ENCODE results near the gene GAB2.
"Not testable (repeated sequence)": the region's sequence is repeated elsewhere in the genome, so short reads cannot be mapped to it uniquely, and the experiment has no call there.

The GAB2 gene

DNA sequence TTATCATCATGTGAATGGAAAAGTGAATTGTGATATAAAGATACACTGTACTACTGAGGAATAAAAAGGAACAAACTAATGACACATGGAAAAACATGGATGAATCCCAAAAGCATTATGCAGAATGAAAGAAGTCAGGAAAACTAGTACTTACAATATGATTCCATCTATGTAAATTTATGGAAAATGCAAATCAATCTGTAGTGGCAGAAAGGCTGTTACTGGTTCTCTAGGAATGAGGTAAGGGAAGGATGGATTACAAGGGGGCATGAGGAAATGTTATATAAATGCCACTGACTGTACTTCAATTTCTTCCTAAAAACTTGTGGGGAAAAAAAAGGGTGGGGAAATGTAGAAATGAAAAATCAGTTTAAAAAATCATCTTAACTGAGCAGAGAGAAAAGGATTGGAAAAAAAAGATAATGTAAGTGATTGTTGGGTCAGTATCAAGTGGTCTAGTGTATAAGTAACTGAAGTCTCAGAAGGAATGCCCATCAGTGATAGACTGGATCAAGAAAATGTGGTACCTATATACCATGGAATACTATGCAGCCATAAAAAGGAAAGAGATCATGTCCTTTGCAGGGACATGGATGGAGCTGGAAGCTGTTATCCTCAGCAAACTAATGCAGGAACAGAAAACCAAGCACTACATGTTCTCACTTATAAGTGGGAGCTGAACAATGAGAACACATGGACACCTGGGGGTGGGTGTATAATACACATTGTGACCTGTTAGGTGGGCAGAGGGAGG is 180.2 kb downstream of the GAB2 start:
- no peak for DNase-seq

DNA sequence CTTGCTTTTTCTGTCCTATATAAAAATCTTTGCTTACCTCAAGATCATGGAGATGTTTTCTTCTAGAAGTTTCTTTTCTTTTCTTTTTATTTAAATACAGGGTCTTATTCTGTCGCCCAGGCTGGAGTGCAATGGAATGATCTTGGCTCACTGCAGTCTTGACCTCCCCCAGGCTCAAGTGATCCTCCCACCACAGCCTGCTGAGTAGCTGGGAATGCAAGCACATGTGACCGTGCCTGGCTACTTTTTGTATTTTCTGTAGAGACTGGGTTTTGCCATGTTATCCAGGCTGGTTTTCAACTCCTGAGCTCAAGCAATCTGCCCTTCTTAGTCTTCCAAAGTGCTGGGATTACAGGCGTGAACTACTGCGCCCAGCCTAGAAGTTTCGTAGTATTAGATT is 183.6 kb downstream of the GAB2 start:
- no peak for DNase-seq

DNA sequence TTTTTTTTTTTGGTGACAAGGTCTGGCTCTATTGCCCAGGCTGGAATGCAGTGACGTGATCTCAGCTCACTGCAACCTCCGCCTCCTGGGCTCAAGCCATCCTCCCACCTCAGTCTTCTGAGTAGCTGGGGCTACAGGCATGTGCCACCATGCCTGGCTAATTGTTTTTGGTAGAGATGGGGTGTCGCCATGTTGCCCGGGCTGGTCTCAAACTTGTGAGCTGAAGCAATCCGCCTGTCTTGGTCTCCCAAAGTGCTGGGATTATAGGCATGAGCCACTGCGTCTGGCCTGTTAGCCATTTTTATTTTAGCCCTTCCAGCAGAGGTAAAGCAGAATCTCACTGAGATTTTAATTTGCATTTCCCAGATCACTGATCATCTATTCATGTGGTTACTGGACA is 184.6 kb downstream of the GAB2 start:
- DNase-seq: not testable (repeated sequence)

DNA sequence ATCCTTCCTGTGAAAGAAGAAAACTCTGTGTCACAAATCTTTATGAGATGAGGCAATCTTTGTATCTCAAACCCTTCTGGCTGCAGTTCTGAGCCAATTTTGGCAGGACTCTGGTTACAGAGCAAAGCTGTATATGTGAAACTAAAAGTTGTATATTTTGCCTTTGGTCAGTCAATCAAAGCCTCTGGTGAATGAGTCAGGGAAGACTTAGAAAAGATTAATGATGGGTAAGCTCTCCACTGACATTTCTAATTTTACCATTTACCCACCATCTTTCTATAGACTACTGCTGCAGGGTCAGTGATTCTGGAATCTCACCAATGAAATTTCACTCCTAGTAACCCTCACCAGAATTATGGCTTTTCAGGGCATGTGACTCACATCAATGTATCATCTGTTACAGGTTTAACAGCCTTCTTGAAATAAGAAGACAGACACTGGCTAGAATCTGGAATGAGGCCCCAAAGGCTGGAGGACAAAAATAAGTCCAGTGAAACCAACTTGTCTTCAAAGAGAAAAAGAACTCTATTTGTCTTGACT is 185.6 kb downstream of the GAB2 start:
- no peak for DNase-seq

DNA sequence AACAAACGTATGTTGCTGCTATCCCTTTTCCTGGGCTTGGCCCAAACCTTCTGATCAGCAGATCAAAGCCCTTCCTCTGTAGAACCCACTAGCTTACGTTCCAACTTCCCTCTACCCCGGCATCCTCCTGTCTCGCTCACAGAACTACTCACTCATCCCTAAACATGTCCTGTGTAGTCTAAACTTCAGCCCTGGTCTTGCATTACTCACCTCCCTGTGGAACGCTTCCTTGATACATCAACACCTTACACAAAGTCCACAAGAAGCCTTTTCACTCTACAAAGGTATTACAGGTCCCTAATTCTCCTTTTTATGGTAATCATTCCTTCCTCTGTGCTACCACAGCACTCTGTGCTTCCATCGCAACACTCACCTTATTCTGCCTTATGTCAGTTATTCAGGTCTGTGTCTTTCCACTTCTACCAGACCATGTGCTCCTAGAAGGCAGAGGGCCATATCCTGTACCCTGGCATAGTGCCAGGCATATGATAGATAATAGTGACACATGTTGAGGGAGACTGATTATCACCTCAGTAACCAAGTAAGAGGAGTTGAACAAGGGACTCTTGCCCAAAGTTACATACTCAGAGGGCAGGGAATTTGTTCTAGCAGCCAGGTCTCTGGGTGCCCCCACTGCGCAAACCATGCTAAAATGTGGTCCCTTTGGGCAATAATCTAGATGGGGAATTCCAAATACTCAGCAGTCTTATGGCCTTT is 187.3 kb downstream of the GAB2 start:
- no peak for DNase-seq

DNA sequence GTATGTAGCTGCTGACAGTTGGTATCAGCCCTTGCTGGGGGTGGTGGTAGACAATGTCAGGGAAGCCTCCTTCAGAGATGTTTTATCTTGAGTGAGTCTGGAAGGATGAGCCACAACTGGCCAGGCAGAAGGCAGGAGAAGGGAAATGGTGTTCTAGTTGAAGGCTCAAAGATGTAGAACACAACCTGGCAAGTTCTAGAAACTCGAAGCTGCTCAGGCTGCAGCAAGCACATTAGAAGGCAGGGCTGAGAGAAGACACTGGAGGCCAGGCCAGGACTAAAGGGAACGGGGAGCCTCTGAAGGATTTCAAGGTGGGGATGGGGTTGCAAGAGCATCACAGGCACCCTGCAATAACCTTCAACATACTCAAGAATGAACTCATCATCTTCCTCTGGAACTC is 188.5 kb downstream of the GAB2 start:
- no peak for DNase-seq

DNA sequence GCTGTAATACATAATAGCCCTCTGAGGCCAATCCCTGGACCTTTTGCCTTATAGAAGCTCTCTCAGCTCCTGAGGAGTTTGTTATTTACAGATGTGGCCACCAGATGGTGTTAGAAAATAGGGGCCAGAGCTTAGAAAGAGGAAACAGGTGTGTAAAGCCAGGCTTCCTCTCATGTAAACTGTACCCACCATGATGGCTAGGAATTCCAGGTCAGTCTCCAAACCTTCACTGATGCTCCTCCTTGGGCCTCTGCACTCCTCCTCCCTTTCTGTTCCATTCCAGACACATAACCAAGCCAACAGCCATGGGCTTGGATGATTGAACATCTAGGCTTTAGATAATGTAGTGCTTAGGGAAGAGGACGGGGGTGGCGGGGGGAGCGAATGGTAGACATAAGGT is 189.2 kb downstream of the GAB2 start:
- DNase-seq: peak; percentile 64

DNA sequence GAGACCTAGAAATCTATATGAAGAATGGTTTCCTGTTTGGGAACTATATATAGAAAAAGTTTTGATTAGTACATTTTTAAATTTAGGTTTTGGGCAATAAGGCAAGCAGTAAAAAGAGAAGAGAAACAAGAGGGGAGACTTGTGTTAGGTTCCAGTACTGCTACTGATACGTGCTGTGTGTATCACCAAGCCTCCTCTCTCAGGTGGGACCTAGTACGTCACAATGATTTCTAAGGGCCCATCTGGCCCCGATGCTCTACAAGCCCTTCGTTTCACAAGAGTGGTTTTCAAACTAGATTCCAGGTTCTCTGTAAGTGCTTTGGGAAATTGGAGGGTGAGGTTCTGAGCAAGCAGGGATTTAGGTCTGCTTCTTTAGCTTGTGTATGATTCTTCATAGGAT is 189.7 kb downstream of the GAB2 start:
- no peak for DNase-seq

DNA sequence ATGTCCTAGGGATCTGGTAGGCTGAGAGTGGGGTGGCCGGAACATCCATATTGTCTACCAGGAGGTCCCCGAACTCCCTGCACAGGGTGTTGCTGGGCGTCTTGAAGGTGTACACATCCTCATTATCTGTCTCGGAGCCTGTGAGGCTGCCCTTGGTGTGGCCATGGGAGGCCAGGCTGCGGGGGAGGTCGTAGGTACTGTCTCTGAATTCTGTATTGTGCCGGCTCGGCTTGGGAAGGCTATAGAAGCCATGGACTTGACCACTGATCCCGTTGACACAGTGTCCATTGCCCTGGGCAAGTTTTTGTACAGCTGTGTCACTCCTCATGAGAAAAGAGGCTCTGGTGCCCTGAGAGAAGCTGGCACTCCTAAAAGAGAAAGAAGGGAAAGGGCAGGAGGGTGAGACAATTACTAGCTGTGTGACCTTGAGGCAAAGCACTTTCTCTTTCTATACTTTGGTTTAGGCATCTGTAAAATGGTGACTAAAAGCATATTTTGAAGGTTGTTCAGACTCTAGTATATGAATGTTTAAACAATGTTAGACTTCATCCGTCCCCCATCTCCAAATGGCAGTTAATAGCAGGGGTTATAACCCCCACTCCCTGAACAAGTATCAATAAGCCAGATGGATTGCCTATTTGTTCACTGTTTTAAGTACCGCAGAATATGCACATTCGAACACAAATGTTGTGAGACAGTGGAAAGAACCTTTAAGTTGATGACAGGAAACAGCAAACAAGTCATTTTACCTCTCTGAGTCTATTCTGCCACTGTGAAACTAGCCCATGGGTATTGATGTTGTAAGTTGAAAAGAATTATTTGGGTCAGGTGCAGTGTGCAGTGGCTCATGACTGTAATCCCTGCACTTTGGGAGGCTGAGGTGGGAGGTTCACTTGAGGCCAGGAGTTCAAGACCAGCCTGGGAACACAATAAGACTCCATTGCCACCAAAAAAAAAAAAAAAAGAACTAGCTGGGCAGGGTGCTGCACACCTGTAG is 190.6 kb downstream of the GAB2 start:
- no peak for DNase-seq

DNA sequence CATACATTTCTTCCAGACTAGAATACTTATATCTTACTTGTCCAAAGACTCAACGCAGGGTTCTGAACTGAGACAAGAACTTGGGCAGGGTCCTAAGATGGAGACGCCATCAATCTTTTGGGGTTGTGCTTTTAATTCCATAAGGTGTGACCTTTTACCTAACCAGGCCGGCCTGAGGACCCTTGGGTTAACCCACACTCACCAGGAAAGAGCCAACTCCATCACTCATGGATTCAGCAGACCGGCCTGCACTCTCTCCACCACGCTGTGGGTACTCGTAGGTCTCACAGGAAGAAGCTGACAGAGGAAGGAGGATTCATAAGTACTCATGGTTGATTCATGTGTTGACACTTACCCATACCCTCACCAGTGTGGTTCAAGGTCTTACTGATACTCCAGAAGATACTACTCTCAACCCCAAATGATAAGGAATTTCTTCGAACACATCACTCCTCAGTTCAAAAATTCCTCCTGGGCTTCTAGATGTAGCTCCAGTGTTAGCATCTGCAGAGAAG is 192.7 kb downstream of the GAB2 start:
- no peak for DNase-seq

DNA sequence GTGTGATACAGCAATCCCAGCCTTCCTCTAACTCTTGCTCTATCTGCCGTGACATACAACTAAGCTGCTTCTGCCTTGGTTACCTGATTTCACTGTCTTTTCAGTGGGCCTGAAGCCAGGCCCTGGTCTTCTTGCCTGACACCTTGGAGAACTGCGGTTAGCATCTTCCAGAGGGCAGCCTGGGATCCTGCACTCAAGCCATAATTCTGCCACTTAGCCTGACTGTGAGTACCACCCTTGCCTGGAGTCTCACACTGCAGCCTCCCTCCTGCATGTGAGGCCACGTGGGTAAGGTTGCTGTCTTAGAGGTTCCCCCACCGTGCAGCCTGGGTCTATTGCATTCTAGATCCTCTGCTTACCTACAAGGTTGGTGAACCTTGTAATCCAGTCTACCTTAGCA is 193.1 kb downstream of the GAB2 start:
- DNase-seq: no peak

DNA sequence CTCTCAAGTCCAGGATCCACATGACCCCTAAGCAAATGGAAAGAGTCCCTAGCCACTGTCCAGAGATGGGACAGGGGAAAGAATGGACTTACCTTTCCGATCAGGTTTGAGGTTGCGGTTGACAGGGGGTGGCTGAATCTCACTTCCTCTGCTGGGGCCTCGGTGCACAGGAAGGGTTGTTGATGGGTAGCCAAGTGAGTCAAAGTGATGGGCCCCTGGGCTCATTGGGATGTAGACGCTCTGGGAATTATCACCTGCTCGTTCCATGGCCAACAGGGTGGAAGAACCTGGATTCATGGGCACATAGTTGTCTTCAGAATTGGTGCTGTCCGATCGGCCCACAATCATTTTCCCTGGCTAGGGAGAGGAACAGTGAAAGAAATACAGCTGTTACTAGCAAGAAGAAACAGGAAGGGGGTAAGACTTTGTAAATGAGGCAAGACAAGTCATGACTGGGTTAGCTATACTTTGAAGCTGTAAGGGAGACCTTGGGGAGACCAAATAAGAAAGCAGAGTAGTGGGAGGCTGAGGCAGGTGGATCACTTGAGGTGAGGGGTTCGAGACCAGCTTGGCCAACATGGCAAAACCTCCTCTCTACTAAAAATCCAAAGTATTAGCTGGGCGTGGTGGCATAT is 194.2 kb downstream of the GAB2 start:
- DNase-seq: no peak

DNA sequence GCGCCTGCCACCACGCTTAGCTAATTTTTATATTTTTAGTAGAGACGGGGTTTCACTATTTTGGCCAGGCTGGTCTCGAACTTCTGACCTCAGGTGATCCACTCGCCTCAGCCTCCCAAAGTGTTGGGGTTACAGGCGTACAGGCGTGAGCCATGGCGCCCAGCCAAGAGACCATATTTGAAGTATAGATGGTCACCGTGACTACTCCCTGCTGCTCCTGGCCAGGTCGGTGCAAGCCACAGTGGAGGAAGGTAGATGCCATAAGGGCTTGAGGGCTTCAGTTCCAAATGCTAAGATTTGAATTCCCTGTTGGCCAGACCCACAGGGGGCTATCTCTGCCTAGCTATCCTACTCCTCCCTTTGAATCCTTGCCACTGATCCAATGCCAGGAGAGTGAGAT is 194.9 kb downstream of the GAB2 start:
- DNase-seq: not testable (repeated sequence)

DNA sequence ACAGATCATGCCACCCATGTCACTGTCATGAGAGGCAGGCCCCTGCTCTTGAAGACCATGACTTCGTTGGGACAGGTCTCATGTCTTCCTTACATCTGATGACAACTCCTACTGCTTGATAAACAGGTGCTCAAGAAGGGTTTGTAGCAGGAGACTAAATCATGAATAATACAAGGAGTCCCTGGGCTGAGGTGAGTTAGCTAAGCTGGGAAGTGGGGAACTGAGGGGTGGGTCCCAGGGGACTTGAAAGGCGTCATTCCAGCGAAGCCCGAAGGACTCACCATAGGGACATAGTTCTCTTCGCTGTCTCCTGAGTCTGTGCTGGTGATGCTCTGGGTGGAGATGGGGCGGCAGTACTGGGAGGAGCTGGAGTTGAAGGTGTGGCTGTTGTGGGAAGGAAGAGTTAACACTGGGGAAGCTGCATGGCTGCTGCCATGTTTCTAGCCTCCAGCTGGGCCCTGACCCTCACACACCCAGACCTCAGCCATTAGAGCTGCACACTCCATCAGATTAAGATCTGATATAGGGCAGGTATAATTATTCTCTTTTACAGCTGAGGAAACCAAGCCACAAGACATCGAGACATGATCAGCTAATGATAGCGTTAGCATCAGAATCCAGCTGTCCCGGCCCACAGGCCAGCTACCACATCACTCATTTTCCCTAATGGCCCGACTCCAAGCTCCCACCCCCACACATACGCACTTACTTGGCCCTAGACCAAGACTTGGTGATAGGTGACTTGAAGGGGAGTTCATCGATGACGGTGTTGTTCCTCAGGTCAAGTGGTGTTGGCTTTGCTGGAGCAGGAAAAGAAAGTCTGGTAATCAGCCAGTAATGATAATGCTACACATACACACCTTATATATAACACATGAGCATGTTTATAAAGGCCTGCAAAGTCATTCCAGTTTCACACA is 196.0 kb downstream of the GAB2 start:
- no peak for DNase-seq

DNA sequence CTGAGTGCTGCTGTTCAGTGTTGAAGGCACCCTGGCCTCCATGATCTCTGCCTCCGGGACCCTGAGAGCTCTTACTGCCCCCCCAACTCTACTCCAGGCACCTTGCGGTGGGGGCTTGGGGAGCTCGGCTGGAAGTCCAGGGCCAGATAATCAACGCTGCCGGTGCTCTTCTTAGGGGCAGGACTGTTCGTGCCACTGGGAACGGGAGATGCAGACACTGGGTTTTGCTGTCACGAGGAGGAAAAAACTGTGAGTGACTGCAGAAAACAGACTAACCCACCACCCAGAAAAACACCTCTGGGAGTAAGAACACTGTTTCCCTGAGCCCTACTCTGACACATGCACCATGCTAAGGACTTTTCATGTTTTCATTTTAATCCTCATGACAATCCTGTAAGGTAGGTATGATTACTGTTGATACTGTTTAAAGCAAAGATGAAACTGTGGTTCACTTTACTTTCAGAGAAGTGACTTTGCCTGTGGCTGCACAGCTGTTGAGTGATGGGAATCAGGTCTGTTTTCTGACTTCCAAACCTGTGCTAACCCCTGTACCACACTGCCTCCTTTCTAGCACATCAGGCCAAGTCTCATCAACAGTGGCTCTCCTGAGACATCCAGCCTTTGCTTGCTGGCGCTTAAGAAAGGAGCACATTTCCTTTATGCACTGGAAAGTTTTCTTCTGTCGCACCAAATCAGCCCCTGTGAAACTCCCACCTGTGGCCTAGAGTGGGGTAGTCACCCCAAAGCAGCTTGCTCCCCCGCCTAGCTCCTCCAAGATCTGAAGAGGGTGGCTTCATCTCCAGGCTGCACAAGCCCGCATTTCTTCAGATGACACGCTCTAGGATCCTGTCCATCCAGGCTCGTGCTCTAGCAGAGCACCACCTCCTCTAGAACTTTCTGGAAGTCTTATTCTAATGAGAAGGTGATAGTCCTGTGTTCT is 197.1 kb downstream of the GAB2 start:
- DNase-seq: no peak

DNA sequence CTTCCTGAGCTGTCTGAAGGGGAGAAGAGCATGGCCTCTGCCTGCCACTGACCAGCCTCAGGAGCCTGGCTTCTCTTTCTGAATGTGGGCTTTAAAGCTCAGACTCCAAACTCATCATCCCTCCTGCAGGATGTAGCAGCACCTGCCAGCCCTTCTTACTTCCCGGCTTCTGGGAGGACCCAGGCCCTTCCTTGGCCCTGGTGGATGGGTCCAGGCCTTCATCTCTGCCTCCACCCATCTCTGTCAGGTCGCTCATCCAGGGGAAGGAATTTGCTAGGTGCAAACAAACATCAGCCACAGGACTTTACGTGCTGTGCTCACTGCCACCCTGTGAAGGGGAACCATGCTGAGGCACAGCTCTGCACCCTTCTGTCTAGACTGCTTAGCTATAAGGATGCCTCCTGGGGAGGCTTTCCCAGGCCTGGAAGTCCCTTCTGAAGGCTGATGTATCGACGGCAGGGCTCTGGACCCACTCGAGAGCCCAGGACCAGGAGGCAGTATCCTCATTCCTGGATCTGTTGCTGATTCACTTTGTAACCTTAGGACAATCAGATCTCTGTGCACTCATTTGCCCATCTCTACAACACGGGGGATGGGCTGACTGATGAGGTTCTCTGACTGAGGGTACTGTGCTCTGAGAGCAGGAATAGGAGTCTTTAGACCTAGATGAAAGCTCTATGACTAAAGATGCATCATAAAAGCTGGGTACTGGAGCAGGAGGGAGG is 198.0 kb downstream of the GAB2 start:
- DNase-seq: no peak

DNA sequence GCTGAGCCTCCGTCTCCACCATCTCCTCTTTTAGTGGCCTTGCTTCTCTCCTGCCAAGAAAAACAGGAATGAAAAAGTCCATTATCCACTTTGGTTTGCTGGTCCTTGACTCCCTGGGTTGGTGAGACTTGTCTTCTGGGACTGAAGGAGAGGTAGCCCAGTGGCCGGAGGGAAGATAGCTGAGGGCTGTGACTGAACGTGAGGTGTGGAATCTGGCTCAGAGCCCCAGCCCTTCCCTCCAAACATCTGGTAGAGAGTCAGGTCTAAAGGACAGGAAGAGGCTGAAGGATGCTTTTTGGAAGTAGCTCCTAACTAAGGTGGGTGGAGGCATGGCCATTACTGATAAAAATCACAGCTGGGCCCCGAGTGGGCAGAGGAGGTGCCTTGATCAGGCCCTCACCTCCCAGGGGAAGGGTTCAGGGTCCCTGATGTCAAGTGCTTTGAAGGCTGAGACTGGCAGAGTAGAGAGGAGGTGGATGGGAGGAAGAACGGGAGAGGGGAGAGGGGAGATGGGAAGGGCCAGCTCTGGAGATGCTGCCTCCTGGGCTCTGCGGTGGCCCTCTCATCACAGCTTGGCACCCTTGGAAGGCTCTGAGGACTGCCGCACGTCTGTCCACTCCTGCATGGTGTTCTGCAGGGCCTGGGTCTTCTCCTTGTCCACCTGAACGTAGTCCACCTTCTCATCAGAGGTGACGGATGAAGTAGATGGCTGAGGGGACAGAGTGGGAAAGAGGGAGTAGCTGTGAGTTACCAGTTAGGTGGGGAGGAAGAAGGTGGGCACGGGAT is 198.7 kb downstream of the GAB2 start:
- DNase-seq: no peak

Measured in KG1 (cell line).